D721Med (cell line): Measurements from ENCODE around the gene DHTKD1.

Experiments
- DNase-seq: peaks from one replicate; pipeline ENCODE4 v3.0.0; 2011; ENCODE audit warnings: low spot score; ENCODE audit not compliant: insufficient read length
- FAIRE-seq: peaks from 2 replicates; lab custom pipeline; 2011; peaks lifted over from hg19 to GRCh38; lab: Jason Lieb, UNC
- TF ChIP-seq, protein P1 (sequence below): IDR thresholded peaks from 2 replicates; pipeline ENCODE4 v1.5.1; 2012; ENCODE audit warnings: mild to moderate bottlenecking, control low read depth; ENCODE audit not compliant: insufficient read depth; ENCODE audit errors: missing control alignments

DHTKD1 gene, protein sequence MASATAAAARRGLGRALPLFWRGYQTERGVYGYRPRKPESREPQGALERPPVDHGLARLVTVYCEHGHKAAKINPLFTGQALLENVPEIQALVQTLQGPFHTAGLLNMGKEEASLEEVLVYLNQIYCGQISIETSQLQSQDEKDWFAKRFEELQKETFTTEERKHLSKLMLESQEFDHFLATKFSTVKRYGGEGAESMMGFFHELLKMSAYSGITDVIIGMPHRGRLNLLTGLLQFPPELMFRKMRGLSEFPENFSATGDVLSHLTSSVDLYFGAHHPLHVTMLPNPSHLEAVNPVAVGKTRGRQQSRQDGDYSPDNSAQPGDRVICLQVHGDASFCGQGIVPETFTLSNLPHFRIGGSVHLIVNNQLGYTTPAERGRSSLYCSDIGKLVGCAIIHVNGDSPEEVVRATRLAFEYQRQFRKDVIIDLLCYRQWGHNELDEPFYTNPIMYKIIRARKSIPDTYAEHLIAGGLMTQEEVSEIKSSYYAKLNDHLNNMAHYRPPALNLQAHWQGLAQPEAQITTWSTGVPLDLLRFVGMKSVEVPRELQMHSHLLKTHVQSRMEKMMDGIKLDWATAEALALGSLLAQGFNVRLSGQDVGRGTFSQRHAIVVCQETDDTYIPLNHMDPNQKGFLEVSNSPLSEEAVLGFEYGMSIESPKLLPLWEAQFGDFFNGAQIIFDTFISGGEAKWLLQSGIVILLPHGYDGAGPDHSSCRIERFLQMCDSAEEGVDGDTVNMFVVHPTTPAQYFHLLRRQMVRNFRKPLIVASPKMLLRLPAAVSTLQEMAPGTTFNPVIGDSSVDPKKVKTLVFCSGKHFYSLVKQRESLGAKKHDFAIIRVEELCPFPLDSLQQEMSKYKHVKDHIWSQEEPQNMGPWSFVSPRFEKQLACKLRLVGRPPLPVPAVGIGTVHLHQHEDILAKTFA

DNA sequence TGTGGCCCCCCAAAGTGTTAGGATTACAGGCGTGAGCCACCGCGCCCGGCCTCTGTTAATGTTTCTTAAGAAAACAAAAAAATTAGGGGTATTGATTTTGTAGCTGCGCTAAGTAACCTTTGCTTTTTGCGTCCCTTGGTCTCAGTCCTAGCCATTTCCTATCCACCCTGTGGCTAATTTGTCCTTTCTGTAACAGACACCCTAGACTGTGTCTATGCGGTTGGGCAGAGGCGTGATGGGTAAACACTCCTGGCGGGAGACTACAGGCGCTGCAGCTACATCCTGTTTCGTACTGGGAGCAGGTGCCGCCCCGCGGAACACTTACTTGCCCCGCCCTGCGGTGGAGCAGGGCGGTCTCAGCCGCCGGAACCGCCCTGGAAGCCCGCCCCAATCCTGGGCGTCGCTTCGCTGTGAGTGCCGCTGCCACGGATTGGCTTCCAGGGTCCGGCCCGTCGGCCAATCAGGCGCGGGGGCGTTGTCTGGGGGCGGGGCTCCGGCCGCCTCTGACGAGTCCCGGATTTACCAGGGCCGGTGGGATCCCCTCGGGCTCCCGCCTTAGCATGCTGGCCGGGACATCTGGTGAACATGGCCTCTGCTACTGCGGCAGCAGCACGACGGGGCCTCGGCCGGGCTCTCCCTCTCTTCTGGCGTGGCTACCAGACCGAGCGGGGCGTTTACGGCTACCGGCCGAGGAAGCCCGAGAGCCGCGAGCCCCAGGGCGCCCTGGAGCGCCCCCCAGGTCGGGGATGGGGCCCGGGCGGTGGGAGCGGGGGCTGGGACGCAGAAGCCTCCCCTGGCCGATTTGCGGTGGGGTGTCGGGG, at the start of gene DHTKD1:
Gene DHTKD1, plus strand, starts transcription at position 506 of the 821 bp plus-strand sequence. Its CDS starts 80 bp downstream, at position 586.
- no peak for FAIRE-seq
- peak; percentile 99 for DNase-seq
- TF ChIP-seq, protein P1, sequence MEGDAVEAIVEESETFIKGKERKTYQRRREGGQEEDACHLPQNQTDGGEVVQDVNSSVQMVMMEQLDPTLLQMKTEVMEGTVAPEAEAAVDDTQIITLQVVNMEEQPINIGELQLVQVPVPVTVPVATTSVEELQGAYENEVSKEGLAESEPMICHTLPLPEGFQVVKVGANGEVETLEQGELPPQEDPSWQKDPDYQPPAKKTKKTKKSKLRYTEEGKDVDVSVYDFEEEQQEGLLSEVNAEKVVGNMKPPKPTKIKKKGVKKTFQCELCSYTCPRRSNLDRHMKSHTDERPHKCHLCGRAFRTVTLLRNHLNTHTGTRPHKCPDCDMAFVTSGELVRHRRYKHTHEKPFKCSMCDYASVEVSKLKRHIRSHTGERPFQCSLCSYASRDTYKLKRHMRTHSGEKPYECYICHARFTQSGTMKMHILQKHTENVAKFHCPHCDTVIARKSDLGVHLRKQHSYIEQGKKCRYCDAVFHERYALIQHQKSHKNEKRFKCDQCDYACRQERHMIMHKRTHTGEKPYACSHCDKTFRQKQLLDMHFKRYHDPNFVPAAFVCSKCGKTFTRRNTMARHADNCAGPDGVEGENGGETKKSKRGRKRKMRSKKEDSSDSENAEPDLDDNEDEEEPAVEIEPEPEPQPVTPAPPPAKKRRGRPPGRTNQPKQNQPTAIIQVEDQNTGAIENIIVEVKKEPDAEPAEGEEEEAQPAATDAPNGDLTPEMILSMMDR: no peak

DNA sequence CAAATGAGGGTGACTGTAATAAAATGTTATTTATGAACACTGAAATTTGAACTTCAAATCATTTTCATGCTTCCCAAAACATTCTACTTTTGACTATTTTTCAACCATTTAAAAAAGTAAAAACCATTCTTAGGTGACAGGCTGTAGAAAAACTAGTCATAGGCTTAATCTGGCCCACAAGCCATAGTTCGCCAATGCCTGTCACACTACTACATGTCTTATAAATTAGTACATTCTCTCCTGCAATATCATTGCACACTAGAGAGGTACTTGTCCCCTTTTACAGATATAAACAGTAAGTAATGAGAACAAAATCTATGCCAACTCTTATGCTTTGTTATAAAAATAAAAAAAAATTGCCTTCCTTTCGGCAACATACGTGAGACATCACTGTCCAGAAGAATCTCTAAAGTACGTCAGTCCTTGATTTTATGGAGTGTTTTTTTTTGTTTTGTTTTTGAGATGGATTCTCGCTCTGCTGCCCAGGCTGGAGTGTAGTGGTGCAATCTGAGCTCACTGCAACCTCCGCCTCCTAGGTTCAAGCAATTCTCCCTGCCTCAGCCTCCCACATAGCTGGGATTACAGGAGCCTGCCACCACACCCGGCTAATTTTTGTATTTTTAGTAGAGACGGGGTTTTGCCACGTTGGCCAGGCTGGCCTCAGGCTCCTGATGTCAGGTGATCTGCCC, 49.3 kb upstream of the DHTKD1 start:
- TF ChIP-seq, protein P1: no peak
- DNase-seq (no peak), FAIRE-seq (no peak)

DNA sequence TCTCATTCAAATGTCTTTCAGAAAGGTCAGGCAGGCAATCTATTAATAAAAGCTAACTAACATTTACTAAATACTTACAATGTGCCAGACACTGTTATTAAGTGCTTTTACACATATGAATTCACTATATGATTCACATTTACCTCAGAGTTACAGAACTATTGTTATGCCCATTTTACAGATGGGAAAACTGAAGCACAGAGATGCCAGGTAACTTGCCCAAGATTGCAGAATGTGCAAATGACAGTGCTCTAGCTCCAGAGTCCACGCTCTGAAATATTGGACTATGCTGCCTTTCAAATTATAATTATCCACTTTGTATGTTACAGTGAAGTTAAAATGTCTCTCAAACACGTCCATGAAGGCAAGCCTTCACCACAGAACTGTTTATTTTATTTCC, 48.2 kb upstream of the DHTKD1 start:
- TF ChIP-seq, protein P1: no peak
- FAIRE-seq (no peak), DNase-seq (no peak)

DNA sequence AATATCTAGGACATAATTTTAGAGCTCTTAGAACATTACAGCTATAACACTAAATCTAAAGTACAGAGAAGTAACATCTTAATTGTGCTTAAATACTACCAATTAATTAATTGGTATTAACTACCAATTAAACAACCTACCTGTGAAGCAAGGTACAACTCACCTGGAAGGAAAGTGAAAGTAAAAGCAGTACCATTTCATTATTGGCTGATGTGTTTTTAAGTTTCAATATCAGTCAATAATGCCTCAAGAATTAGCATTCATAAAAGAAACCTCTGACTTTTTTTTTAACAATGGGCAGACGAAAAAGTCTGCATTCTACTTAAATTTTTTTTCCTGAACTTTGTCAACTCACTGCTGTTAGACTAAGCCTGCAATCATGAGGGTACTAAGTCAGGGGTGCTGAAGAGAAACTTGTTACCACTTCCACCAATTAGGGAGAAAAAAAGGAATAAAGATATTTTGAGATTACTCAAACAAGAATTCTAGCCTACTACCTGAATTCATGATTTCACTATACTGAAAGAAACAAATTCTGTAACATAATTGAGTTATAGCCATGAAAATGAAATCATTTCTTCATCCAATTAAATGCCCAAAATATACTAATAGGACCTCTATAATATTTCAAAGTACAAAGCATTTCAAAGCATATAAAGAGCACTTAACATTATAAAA, 46.0 kb upstream of the DHTKD1 start:
- DNase-seq (no peak), FAIRE-seq (no peak)
- TF ChIP-seq, protein P1: no peak

DNA sequence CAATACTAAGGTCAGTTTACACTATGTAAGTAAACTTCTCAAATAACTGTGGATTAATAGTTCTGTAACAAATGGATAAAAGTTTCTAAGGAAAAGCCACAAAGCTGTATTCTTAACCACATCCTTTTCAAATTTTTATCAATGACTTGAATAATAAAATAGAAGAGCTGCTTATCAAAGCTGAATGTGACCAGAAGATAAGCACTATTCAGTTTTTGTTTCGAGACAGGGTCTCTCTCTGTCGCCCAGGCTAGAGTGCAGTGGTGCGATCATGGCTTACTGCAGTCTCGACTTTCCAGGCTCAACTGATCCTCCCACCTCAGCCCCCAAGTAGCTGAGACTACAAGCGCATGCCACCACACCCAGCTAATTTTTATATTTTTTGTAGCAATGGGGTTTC, 43.2 kb upstream of the DHTKD1 start:
- TF ChIP-seq, protein P1: no peak
- DNase-seq: no peak
- no peak for FAIRE-seq

DNA sequence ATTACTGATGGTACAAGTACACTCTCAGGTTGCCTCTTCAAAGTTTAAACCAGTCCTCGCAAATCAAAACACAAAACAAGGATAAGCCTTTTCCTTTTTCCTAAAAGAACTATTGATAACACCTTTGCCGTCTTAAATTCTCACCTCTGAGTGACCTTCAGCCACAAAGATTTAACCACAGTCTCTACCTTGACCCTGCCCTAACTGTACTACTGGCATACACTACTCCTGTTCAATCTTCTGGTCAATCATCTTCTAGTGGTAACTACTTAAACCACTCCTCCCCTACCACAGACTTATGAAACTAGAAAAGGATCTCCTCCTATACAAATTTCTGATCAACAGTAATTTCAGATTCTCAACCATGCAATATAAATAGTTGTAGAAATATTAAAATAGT, 41.2 kb upstream of the DHTKD1 start:
- FAIRE-seq (no peak), DNase-seq (no peak)
- TF ChIP-seq, protein P1: no peak
